IPS-NIHi7 (cell line): ENCODE data around the gene SSTR3.
A peak's percentile ranks its signal among the peaks of the same experiment; 100 is the strongest.

ENCODE experiments used
- DNase-seq: peaks from one replicate; pipeline ENCODE4 v3.0.0; 2012; ENCODE audit warnings: mixed read lengths; ENCODE audit errors: extremely low spot score

Gene SSTR3

GRCh38 chr22:37167981-37168647, 44.2 kb downstream of the SSTR3 start:
- no peak for DNase-seq

GRCh38 chr22:37167176-37167980, 44.9 kb downstream of the SSTR3 start:
- DNase-seq, result no peak

GRCh38 chr22:37166675-37167066, 45.6 kb downstream of the SSTR3 start:
- peak; percentile 92 for DNase-seq

GRCh38 chr22:37165940-37166674, 46.2 kb downstream of the SSTR3 start:
- DNase-seq, result no peak

GRCh38 chr22:37165066-37165465, 47.2 kb downstream of the SSTR3 start:
- DNase-seq, result no peak

- no peak for DNase-seq
These were observed 47.8 kb downstream of the SSTR3 start for GRCh38 chr22:37164505-37164887.

- DNase-seq, result no peak
These were observed 48.4 kb downstream of the SSTR3 start for GRCh38 chr22:37163575-37164504.

- DNase-seq, result no peak
These were observed 49.2 kb downstream of the SSTR3 start for GRCh38 chr22:37163096-37163489.

GRCh38 chr22:37162221-37163095, 49.8 kb downstream of the SSTR3 start:
- no peak for DNase-seq

GRCh38 chr22:37161443-37161842, 50.8 kb downstream of the SSTR3 start:
- no peak for DNase-seq

GRCh38 chr22:37160027-37160426, 52.2 kb downstream of the SSTR3 start:
- peak; percentile 43 for DNase-seq

- DNase-seq, result no peak
These were observed 53.4 kb downstream of the SSTR3 start for GRCh38 chr22:37158963-37159290.

GRCh38 chr22:37157516-37158285, 54.6 kb downstream of the SSTR3 start:
- no peak for DNase-seq

GRCh38 chr22:37156686-37157435, 55.4 kb downstream of the SSTR3 start:
- no peak for DNase-seq

- no peak for DNase-seq
These were observed 56.3 kb downstream of the SSTR3 start for GRCh38 chr22:37155971-37156370.

GRCh38 chr22:37154925-37155712, 57.2 kb downstream of the SSTR3 start:
- no peak for DNase-seq
